CD4-positive, alpha-beta T cell treated with Interleukin-1 beta for 1 hour (primary cell): Measurements from ENCODE around the gene KMT2C.
A peak's percentile ranks its signal among the peaks of the same experiment; 100 is the strongest.
"Not testable (repeated sequence)": the region's sequence is repeated elsewhere in the genome, so short reads cannot be mapped to it uniquely, and the experiment has no call there.

ENCODE experiments used
- DNase-seq, 2 donors: peaks; one replicate each; pipeline ENCODE4 v3.0.0-alpha.2; 2020 to 2022

The KMT2C gene

GRCh38 chr7:152441168-152441567, 5.4 kb upstream of the KMT2C start:
- not testable (repeated sequence) for DNase-seq

GRCh38 chr7:152438017-152438416, 2.2 kb upstream of the KMT2C start:
- not testable (repeated sequence) for DNase-seq

- not testable (repeated sequence) for DNase-seq
Measured at GRCh38 chr7:152436931-152437575, 1.2 kb upstream of the KMT2C start.

GRCh38 chr7:152436111-152436930, 518 bp upstream of the KMT2C start:
- DNase-seq = peak; percentile 92 to 93

- DNase-seq = peak in 1 of 2 donors; percentile 31
Measured at GRCh38 chr7:152434511-152435383, 1.1 kb downstream of the KMT2C start.

- DNase-seq = peak; percentile 76 to 82
Measured at GRCh38 chr7:152433721-152434490, 1.9 kb downstream of the KMT2C start.

- not testable (repeated sequence) for DNase-seq
Measured at GRCh38 chr7:152432735-152433134, 3.1 kb downstream of the KMT2C start.

- no peak for DNase-seq
Measured at GRCh38 chr7:152430854-152431253, 4.9 kb downstream of the KMT2C start.

GRCh38 chr7:152430118-152430517, 5.7 kb downstream of the KMT2C start:
- DNase-seq = not testable (repeated sequence)

GRCh38 chr7:152424348-152425108, 11.3 kb downstream of the KMT2C start:
- no peak for DNase-seq

- no peak for DNase-seq
Measured at GRCh38 chr7:152423991-152424347, 11.8 kb downstream of the KMT2C start.

GRCh38 chr7:152423171-152423570, 12.6 kb downstream of the KMT2C start:
- DNase-seq = not testable (repeated sequence)

- not testable (repeated sequence) for DNase-seq
Measured at GRCh38 chr7:152420950-152421349, 14.9 kb downstream of the KMT2C start.

- DNase-seq = no peak
Measured at GRCh38 chr7:152419473-152420429, 16.1 kb downstream of the KMT2C start.

- DNase-seq = no peak
Measured at GRCh38 chr7:152414779-152415178, 21.0 kb downstream of the KMT2C start.

- DNase-seq = no peak
Measured at GRCh38 chr7:152411389-152411788, 24.4 kb downstream of the KMT2C start.

GRCh38 chr7:152406491-152406890, 29.3 kb downstream of the KMT2C start:
- no peak for DNase-seq

GRCh38 chr7:152406030-152406429, 29.8 kb downstream of the KMT2C start:
- not testable (repeated sequence) for DNase-seq

GRCh38 chr7:152403726-152404125, 32.1 kb downstream of the KMT2C start:
- DNase-seq = no peak
